Bronchial epithelial cell (primary cell): ENCODE measurements around the gene MINDY4. TPM values are rescaled to one million over a fixed set of nuclear protein-coding genes. Genes with fewer than 3 reads are reported as not detected.
"Not testable (repeated sequence)": the region's sequence is repeated elsewhere in the genome, so short reads cannot be mapped to it uniquely, and the experiment has no call there.

Source experiments
- DNase-seq: peaks from one replicate; pipeline ENCODE4 v3.0.0-alpha.2; 2010; ENCODE audit warnings: low read depth
- FAIRE-seq: peaks from 2 replicates; lab custom pipeline; 2011; peaks lifted over from hg19 to GRCh38; lab: Jason Lieb, UNC
- H3K27me3 ChIP-seq: 2 replicates; pipeline ENCODE4 v1.5.1; 2011; ENCODE audit warnings: low read length; ENCODE audit not compliant: control insufficient read depth, insufficient read depth
- H3K36me3 ChIP-seq: 2 replicates; pipeline ENCODE4 v1.5.1; 2011; ENCODE audit warnings: low read length; ENCODE audit not compliant: control insufficient read depth, insufficient read depth
- H3K4me3 ChIP-seq: 2 replicates; pipeline ENCODE4 v1.5.1; 2011; ENCODE audit warnings: mild to moderate bottlenecking, low read depth, low read length, control low read depth
- CTCF ChIP-seq: IDR thresholded peaks from 2 replicates; pipeline ENCODE4 v1.5.1; 2011; ENCODE audit warnings: mild to moderate bottlenecking, moderate library complexity, low read length, control low read depth, inconsistent platforms; ENCODE audit not compliant: insufficient read depth, severe bottlenecking
- total RNA-seq: library from RNA; depleted of rRNA; stranded (reverse); fragments of >200 nt; gene quantifications from 2 replicates; pipeline ENCODE4 v1.2.1, GENCODE V29; 2014

The MINDY4 gene
- total RNA-seq, 1 donor from 2014 or later, result 1.1 TPM

- H3K4me3 ChIP-seq, result no peak overlapping the region
- DNase-seq (no peak), FAIRE-seq (no peak)
- H3K36me3 ChIP-seq, result no peaks in the 10 kb centered on the region
- peaks cover 1% of the 10 kb centered on the region for H3K27me3 ChIP-seq
- TF ChIP-seq CTCF, result no peak
Measured at GRCh38 chr7:30802812-30803211, 31.6 kb downstream of the MINDY4 start.

GRCh38 chr7:30804078-30804661 lies 33.0 kb downstream of the MINDY4 start:
- DNase-seq (peak; percentile 83), FAIRE-seq (no peak)
- no peaks in the 10 kb centered on the region for H3K36me3 ChIP-seq

GRCh38 chr7:30805081-30805691 lies 34.0 kb downstream of the MINDY4 start:
- TF ChIP-seq CTCF, result no peak
- no peaks in the 10 kb centered on the region for H3K36me3 ChIP-seq
- FAIRE-seq (no peak), DNase-seq (no peak)
- H3K27me3 ChIP-seq, result peaks cover 1% of the 10 kb centered on the region
- H3K4me3 ChIP-seq, result no peak overlapping the region

More at GRCh38 chr7:30804078-30804661, 33.0 kb downstream of the MINDY4 start:
- peaks cover 1% of the 10 kb centered on the region for H3K27me3 ChIP-seq
- no peak for TF ChIP-seq CTCF
- H3K4me3 ChIP-seq, result no peak overlapping the region

DNA sequence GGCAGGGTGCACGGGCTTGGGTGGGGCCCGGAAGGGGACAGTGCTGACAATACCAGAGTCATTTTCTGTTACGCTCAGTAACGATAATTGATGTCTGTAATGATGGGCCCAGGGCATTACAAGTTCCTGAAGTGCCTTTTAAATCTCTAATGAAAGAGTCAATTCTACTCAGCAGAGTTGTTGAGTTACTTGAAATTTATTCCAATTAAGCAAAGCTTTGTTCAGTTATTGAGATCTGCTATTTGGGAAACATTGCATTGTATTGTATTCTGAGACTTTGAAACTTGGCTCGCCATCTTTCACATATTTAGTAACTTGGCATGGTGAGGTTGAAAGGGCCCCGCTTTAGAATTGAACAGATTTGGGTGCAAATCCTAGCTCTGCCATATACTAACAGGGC lies 34.7 kb downstream of the MINDY4 start:
- no peak for TF ChIP-seq CTCF
- no peaks in the 10 kb centered on the region for H3K36me3 ChIP-seq
- FAIRE-seq (no peak), DNase-seq (no peak)
- H3K4me3 ChIP-seq, result no peak overlapping the region
- peaks cover 1% of the 10 kb centered on the region for H3K27me3 ChIP-seq

DNA sequence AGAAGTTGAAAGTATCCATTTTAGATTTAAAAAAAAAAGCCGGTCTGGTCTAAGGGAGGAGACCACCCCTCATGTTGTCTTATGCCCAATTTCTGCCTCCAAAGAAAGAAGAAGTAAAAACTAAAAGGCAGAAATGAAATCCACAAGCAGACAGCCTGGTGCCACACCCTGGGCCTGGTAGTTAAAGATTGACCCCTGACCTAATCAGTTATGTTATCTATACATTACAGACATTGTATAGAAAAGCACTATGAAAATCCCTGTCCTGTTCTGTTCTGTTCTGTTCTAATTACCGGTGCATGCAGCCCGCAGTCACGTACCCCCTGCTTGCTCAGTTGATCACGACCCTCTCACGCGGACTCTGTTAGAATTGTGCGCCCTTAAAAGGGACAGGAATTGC lies 36.3 kb downstream of the MINDY4 start:
- not testable (repeated sequence) for H3K4me3 ChIP-seq, DNase-seq, H3K36me3 ChIP-seq, FAIRE-seq, H3K27me3 ChIP-seq

DNA sequence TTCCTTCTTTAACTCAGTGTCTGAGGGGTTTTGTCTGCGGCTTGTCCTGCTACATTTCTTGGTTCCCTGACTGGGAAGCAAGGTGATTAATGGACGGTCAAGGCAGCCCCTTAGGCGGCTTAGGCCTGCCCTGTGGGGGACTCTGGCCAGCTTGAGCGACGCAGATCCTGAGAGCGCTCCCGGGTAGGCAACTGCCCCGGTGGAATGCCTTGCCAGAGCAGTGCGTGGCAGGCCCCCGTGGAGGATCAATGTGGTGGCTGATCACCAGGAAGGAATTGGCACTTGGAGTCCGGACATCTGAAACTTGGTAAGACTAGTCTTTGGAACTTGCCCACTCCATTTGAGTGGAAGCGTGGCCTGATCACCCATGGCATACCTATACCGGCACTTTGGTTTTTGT lies 36.7 kb downstream of the MINDY4 start:
- not testable (repeated sequence) for H3K36me3 ChIP-seq, H3K4me3 ChIP-seq, DNase-seq, FAIRE-seq, H3K27me3 ChIP-seq

DNA sequence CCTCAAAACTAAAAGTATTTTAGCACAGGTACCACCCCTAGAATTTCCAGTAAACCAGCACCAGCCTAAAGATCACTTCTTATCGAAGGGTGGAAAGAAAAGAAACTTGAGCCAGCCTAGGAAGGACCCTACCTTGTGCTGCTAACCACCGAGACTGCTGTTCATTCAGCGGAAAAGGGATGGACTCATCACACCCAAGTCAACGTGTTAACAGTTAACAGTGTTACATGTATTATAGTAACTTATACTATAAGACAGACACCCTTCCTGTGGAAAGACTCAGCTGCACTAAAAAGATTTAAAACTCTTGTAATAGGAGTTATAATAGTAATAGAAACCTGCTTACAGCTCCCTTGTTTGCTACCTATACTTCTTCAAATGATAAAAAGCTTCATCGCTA lies 39.8 kb downstream of the MINDY4 start:
- Histone ChIP-seq H3K4me3 (no peak overlapping the region), H3K27me3 (no peaks in the 10 kb centered on the region), H3K36me3 (no peaks in the 10 kb centered on the region)
- TF ChIP-seq CTCF, result no peak
- FAIRE-seq (no peak), DNase-seq (no peak)
